Measurements from ENCODE around the gene PKN2.
"Not testable (repeated sequence)": the region's sequence is repeated elsewhere in the genome, so short reads cannot be mapped to it uniquely, and the experiment has no call there.

- TF ChIP-seq CTCF (IDR thresholded peaks at IDR 0.05); EZH2 (IDR thresholded peaks at IDR 0.05; ENCODE audit: borderline replicate concordance, insufficient read depth, low read depth, low read length, poor library complexity, severe bottlenecking): not testable (repeated sequence)
These were observed 135.6 kb downstream of the PKN2 start for GRCh38 chr1:88819642-88820041.
